ENCODE data around the gene MAG.

DNA sequence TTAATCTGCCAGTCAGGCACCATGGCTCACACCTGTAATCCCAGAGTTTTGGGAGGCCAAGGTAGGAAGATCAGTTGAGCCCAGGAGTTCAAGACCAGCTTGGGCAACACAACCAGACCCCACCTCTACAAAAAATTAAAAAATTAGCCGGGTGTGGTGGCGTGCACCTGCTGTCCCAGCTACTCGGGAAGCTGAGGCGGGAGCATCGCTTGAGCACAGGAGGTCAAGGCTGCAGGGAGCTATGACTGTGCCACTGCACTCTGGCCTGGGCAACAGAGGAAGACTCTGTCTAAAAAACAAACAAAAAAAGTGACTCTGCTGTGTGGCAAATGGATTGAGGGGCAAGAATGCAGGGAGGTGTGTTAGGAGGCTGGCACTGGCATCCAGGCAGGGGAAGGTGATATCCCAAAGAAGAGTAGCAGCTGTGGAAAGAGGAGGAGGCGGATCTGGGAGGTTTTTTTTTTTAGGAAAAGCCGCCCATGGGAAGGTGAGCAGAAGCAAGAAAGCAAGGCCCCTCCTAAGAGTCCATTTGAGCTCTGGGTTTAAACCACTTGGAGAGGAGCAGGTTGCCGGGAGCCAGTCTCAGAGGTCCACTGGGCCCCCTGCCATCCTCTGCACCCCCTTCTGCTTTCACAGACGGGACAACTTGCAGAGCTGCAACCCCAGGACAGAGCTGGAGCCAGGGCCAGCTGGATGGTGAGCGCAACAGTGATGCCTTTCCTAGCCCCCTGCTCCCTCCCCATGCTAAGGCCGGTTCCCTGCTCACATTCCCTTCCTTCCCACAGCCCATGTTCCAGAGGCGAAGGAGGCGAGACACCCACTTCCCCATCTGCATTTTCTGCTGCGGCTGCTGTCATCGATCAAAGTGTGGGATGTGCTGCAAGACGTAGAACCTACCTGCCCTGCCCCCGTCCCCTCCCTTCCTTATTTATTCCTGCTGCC is 7.5 kb upstream of the MAG start:
- TF ChIP-seq, protein P1, sequence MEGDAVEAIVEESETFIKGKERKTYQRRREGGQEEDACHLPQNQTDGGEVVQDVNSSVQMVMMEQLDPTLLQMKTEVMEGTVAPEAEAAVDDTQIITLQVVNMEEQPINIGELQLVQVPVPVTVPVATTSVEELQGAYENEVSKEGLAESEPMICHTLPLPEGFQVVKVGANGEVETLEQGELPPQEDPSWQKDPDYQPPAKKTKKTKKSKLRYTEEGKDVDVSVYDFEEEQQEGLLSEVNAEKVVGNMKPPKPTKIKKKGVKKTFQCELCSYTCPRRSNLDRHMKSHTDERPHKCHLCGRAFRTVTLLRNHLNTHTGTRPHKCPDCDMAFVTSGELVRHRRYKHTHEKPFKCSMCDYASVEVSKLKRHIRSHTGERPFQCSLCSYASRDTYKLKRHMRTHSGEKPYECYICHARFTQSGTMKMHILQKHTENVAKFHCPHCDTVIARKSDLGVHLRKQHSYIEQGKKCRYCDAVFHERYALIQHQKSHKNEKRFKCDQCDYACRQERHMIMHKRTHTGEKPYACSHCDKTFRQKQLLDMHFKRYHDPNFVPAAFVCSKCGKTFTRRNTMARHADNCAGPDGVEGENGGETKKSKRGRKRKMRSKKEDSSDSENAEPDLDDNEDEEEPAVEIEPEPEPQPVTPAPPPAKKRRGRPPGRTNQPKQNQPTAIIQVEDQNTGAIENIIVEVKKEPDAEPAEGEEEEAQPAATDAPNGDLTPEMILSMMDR (IDR thresholded peaks at IDR 0.05), result no peak
- TF ChIP-seq POLR2AphosphoS5 (IDR thresholded peaks at IDR 0.05) (no peak), POLR2A (IDR thresholded peaks at IDR 0.05) (no peak), EP300 (IDR thresholded peaks at IDR 0.05) (no peak)

All from sigmoid colon (tissue), 4 donors.